HepG2 (cell line): ENCODE measurements around the gene WDR83. TPM values are rescaled to one million over a fixed set of nuclear protein-coding genes. Genes with fewer than 3 reads are reported as not detected.
A peak's percentile ranks its signal among the peaks of the same experiment; 100 is the strongest.

Source experiments
- ATAC-seq: fragments of 200-7000 bp; cut with Tn5 transposase; 3 replicates; pipeline ENCODE4 v1.9.1; 2020; ENCODE audit warnings: mild to moderate bottlenecking, moderate library complexity
- BruUV-seq: library from RNA; stranded (reverse); fragments of 400-500 nt; replicated peaks from 2 replicates; lab custom pipeline; 2021; lab: Mats Ljungman, UMichigan
- CTCF ChIA-PET: fragments of 300-600 bp; formaldehyde crosslinking; extraction: SDS; loops from one replicate; lab custom pipeline; 2021; ENCODE audit warnings: low total read pairs, inconsistent platforms, low intra/inter-chr PET ratio; lab: Yijun Ruan, JAX
- POLR2A ChIA-PET: fragments of 350-600 bp; sonication (Branson Sonifier 250); formaldehyde crosslinking; loops from one replicate; lab custom pipeline; 2020; ENCODE audit warnings: antibody characterized with exemption, inconsistent platforms; lab: Yijun Ruan, JAX
- DNase-seq: peaks from one replicate; pipeline ENCODE4 v3.0.0-alpha.2; 2015; ENCODE audit warnings: low spot score
- FAIRE-seq: peaks from 3 replicates; lab custom pipeline; 2011; peaks lifted over from hg19 to GRCh38; lab: Jason Lieb, UNC
- H2AFZ ChIP-seq: one replicate; pipeline ENCODE4 v1.6.1; 2011; ENCODE audit warnings: low read length, inconsistent platforms
- H3K27ac ChIP-seq: fragments of 300-600 bp; 3 replicates; pipeline ENCODE4 v1.8.0; 2011; ENCODE audit warnings: mixed run types, mild to moderate bottlenecking, mixed read lengths, low read length, inconsistent platforms; ENCODE audit not compliant: insufficient read depth; ENCODE audit errors: extremely low read length
- H3K27me3 ChIP-seq, 2 experiments: fragments of 200-600 bp in 1 of 2; 2 replicates in 1 of 2; 3 replicates in 1 of 2; pipeline versions ENCODE4 v1.6.0 to v1.8.0; 2011; ENCODE audit warnings: low read length in 2 of 2, mild to moderate bottlenecking in 2 of 2, moderate library complexity in 2 of 2, inconsistent platforms in 1 of 2; ENCODE audit not compliant: insufficient read depth in 2 of 2, control insufficient read depth in 1 of 2
- H3K36me3 ChIP-seq, 2 experiments: fragments of 200-600 bp in 1 of 2; replicated peaks in 1 of 2; 2 replicates in 1 of 2; 3 replicates in 1 of 2; pipeline versions ENCODE4 v1.5.1 to v1.8.0; 2011; ENCODE audit warnings: low read length in 2 of 2, inconsistent platforms in 1 of 2; ENCODE audit not compliant: insufficient read depth in 2 of 2, control insufficient read depth in 1 of 2
- H3K4me1 ChIP-seq: 2 replicates; pipeline ENCODE4 v1.5.1; 2012; ENCODE audit warnings: low read length, inconsistent platforms; ENCODE audit not compliant: insufficient read depth
- H3K4me2 ChIP-seq: 2 replicates; pipeline ENCODE4 v1.6.0; 2011; ENCODE audit warnings: low read depth, low read length, inconsistent platforms
- H3K4me3 ChIP-seq, 3 experiments: fragments of 200-600 bp in 1 of 3; sonication (generic), shearing (Covaris generic) in 1 of 3; replicated peaks in 1 of 3; 2 replicates each; pipeline ENCODE4 v1.5.1; 2011 to 2016; ENCODE audit warnings: low read length in 3 of 3, inconsistent platforms in 2 of 3, low read depth in 2 of 3, mild to moderate bottlenecking in 2 of 3, control low read depth in 1 of 3, mixed read lengths in 1 of 3; ENCODE audit not compliant: insufficient read depth in 1 of 3
- H3K79me2 ChIP-seq: one replicate; pipeline ENCODE4 v1.6.1; 2011; ENCODE audit warnings: low read length, inconsistent platforms; ENCODE audit not compliant: insufficient read depth
- H3K9ac ChIP-seq: 2 replicates; pipeline ENCODE4 v1.6.0; 2011; ENCODE audit warnings: mild to moderate bottlenecking, low read depth, low read length, inconsistent platforms; ENCODE audit not compliant: insufficient read depth
- H3K9me3 ChIP-seq: 2 replicates; pipeline ENCODE4 v1.5.1; 2012; ENCODE audit warnings: mild to moderate bottlenecking, low read length
- H4K20me1 ChIP-seq: 2 replicates; pipeline ENCODE4 v1.6.0; 2011; ENCODE audit warnings: inconsistent platforms, mild to moderate bottlenecking, low read length, moderate library complexity; ENCODE audit not compliant: insufficient read depth
- FOSL2 ChIP-seq: sonication (generic); formaldehyde crosslinking; IDR thresholded peaks from 2 replicates; pipeline ENCODE4 v1.4.0; 2020; ENCODE audit warnings: missing genetic modification reagents
- KDM2A ChIP-seq: sonication (generic); formaldehyde crosslinking; IDR thresholded peaks from 2 replicates; pipeline ENCODE4 v1.4.0; 2020; ENCODE audit warnings: low read depth, missing genetic modification reagents, borderline replicate concordance
- POLR2A ChIP-seq, 2 experiments: IDR thresholded peaks; 2 replicates each; pipeline ENCODE4 v1.6.1; 2011; ENCODE audit warnings: low read depth in 2 of 2, low read length in 2 of 2, mild to moderate bottlenecking in 1 of 2, moderate library complexity in 1 of 2; ENCODE audit not compliant: insufficient read depth in 1 of 2
- RAD21 ChIP-seq: fragments of 450-650 bp; formaldehyde crosslinking; IDR thresholded peaks from 2 replicates; pipeline ENCODE4 v1.5.0; 2020; ENCODE audit warnings: mild to moderate bottlenecking
- SAP130 ChIP-seq: IDR thresholded peaks from 2 replicates; pipeline ENCODE4 v1.6.1; 2016; ENCODE audit warnings: low read depth
- SCMH1 ChIP-seq: sonication (generic); formaldehyde crosslinking; IDR thresholded peaks from 2 replicates; pipeline ENCODE4 v1.9.0; 2021; ENCODE audit warnings: missing genetic modification reagents, mild to moderate bottlenecking, borderline replicate concordance
- SMC3 ChIP-seq: IDR thresholded peaks from 2 replicates; pipeline ENCODE4 v1.6.1; 2011; ENCODE audit warnings: low read length, improper control_type of control experiment
- STAG1 ChIP-seq: sonication (generic); formaldehyde crosslinking; IDR thresholded peaks from 2 replicates; pipeline ENCODE4 v1.4.0; 2020; ENCODE audit warnings: missing genetic modification reagents
- SYNCRIP ChIP-seq: fragments of 200-400 bp; formaldehyde crosslinking; IDR thresholded peaks from 2 replicates; pipeline ENCODE4 v1.6.1; 2018; ENCODE audit warnings: mild to moderate bottlenecking, low read depth, low read length; ENCODE audit not compliant: insufficient read depth
- XRCC5 ChIP-seq: fragments of 200-400 bp; formaldehyde crosslinking; optimal IDR thresholded peaks from 2 replicates; pipeline ENCODE3; 2017; ENCODE audit warnings: mild to moderate bottlenecking, low read length
- ZNF136 ChIP-seq: sonication (generic); formaldehyde crosslinking; IDR thresholded peaks from 2 replicates; pipeline ENCODE4 v1.8.1; 2022; ENCODE audit warnings: low read depth, mild to moderate bottlenecking, moderate library complexity, missing genetic modification reagents
- ZNF556 ChIP-seq: sonication (generic); formaldehyde crosslinking; IDR thresholded peaks from 2 replicates; pipeline ENCODE4 v1.4.0; 2020; ENCODE audit warnings: mild to moderate bottlenecking, missing genetic modification reagents, borderline replicate concordance
- ZNF883 ChIP-seq: sonication (generic); formaldehyde crosslinking; IDR thresholded peaks from 2 replicates; pipeline ENCODE4 v1.5.1; 2020; ENCODE audit warnings: mild to moderate bottlenecking, missing genetic modification reagents; ENCODE audit errors: not compliant biosample characterization
- WGBS: methylation state at CpG from one replicate; pipeline ENCODE4 v1.1.6; 2017; ENCODE audit warnings: low lambda C conversion rate; 5-methylcytosine and 5-hydroxymethylcytosine counted together
- in situ Hi-C: cut with HindIII; loops from 2 replicates; pipeline ENCODE4 v1.10.0; 2017; ENCODE audit warnings: low pct_unique_long_range_greater_than_20kb; ENCODE audit not compliant: extremely low pct_ligation_motif_present
- intact Hi-C: fragments of 100-400 bp; cut with micrococcal nuclease; formaldehyde crosslinking; loops from one replicate; pipeline ENCODE4 v1.10.0; 2022; ENCODE audit not compliant: unreplicated experiment
- polyA plus RNA-seq, 8 experiments: library from polyadenylated mRNA; depleted of rRNA in 3 of 8; stranded (reverse) in 7 of 8; unstranded in 1 of 8; fragments of >200 nt; fragmentation: Illumina TruSeq in 4 of 8; extraction: Trizol in 4 of 8; gene quantifications; 2 replicates each; pipeline versions ENCODE4 v1.2.1 to v1.2.3, GENCODE V29; 2011 to 2016; ENCODE audit warnings: low read depth in 4 of 8, missing spikeins in 1 of 8, mixed read lengths in 1 of 8; ENCODE audit not compliant: insufficient read depth in 1 of 8
- total RNA-seq, 5 experiments: library from RNA; depleted of rRNA; stranded (reverse); fragments of >200 nt; fragmentation: Illumina TruSeq; extraction: Trizol; gene quantifications; 2 replicates each; pipeline ENCODE4 v1.2.3, GENCODE V29; 2016; ENCODE audit warnings: low read depth in 1 of 5
- TF ChIP-seq, protein P1 (sequence below), 2 experiments: sonication (generic) in 1 of 2; formaldehyde crosslinking in 1 of 2; IDR thresholded peaks; 2 replicates each; pipeline versions ENCODE4 v1.4.0 to v1.6.1; 2018 to 2020; ENCODE audit warnings: missing genetic modification reagents in 2 of 2, borderline replicate concordance in 1 of 2, low read depth in 1 of 2, mild to moderate bottlenecking in 1 of 2, missing biosample characterization in 1 of 2
- TF ChIP-seq, protein P2 (sequence below): sonication (generic); formaldehyde crosslinking; IDR thresholded peaks from 2 replicates; pipeline ENCODE4 v1.5.0; 2020; ENCODE audit warnings: mild to moderate bottlenecking, missing genetic modification reagents, moderate library complexity
- TF ChIP-seq, protein P3 (sequence below): sonication (generic); IDR thresholded peaks from 2 replicates; pipeline ENCODE4 v1.6.1; 2016; ENCODE audit warnings: low read depth, borderline replicate concordance
- TF ChIP-seq, protein P4 (sequence below): sonication (generic); formaldehyde crosslinking; IDR thresholded peaks from 2 replicates; pipeline ENCODE4 v1.4.0; 2020; ENCODE audit warnings: missing genetic modification reagents, mild to moderate bottlenecking, borderline replicate concordance

WDR83 gene
- total and polyA plus RNA-seq, 2 of the 13 experiments (the other 11 are each of a cell fraction or from before 2014, with no cell fraction given) = 4.5 to 10.7 TPM

DNA sequence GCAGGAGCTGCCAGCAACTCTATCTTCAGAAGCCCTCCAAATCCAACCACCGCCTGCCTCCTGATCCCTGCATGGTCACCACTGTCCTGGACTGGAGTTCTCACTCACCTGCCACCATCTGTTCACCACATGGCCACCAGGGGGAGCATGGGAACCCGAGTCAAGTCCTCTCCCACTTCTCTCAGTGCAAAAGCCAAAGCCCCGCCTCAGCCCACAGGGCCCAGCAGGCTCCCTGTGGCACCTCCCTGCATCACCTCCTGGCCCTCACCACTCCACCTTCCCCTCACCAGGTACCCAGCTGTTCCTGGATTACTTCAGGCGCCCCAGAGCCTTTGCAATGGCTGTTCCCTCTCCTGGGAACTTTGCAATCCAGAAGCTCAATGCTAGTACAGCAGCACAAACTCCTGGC, 9.8 kb downstream of the WDR83 start:
- H3K4me3 ChIP-seq = no peak overlapping the region
- peaks cover 2% of the 10 kb centered on the region; the same call in 1 of the 2 replicates for H4K20me1 ChIP-seq
- H3K79me2 ChIP-seq = peaks cover 5% of the 10 kb centered on the region
- no peaks in the 10 kb centered on the region; a peak in 1 of 5 replicates for H3K27me3 ChIP-seq
- ChIA-PET POLR2A (interaction anchor here (0.9 to 1.2 kb wide), 3 partner anchors 10 to 66 kb away, joined by 3 to 7 read pairs (median 3); partner anchors contain the start of genes GET3, MAN2B1, WDR83 and ZNF490), CTCF (interaction anchor here (0.8 to 1.1 kb wide), 2 partner anchors 112 to 115 kb away, joined by 3 read pairs; partner anchors contain the start of gene JUNB)
- intact Hi-C loops = no loop called here
- no peak overlapping the region for H3K4me2 ChIP-seq
- in situ Hi-C loops = no loop called here
- no peak overlapping the region for H3K9ac ChIP-seq
- no peaks in the 10 kb centered on the region for H3K9me3 ChIP-seq
- no peak overlapping the region for H2AFZ ChIP-seq
- no peak overlapping the region for H3K27ac ChIP-seq
- H3K36me3 ChIP-seq = peaks cover 36 to 63% of the 10 kb centered on the region in 2 experiments
- 42% methylated on average over 2 of the region's 4 CpGs for whole genome bisulfite sequencing
- no TSS peak for BruUV-seq
- peaks cover 16% of the 10 kb centered on the region for H3K4me1 ChIP-seq
- ATAC-seq = peak; percentile 79
- DNase-seq = peak; percentile 77
- peak; percentile 83 for FAIRE-seq
- TF ChIP-seq SAP130 (CRISPR knock-in tag) = peak; percentile 42; the same call in 1 of the 2 replicates
- no peak for TF ChIP-seq ZNF883 (CRISPR knock-in tag)
- TF ChIP-seq FOSL2 (CRISPR knock-in tag) = peak; percentile 11; the same call in 1 of the 2 replicates
- TF ChIP-seq, protein P1, sequence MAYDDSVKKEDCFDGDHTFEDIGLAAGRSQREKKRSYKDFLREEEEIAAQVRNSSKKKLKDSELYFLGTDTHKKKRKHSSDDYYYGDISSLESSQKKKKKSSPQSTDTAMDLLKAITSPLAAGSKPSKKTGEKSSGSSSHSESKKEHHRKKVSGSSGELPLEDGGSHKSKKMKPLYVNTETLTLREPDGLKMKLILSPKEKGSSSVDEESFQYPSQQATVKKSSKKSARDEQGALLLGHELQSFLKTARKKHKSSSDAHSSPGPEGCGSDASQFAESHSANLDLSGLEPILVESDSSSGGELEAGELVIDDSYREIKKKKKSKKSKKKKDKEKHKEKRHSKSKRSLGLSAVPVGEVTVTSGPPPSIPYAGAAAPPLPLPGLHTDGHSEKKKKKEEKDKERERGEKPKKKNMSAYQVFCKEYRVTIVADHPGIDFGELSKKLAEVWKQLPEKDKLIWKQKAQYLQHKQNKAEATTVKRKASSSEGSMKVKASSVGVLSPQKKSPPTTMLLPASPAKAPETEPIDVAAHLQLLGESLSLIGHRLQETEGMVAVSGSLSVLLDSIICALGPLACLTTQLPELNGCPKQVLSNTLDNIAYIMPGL (CRISPR knock-in tag; IDR thresholded peaks at IDR 0.05; ENCODE audit: borderline replicate concordance in 1 of 2, low read depth in 1 of 2) = peak in 1 of 2 experiments; percentile 45; a peak in 1 of 4 replicates
- TF ChIP-seq ZNF556 (CRISPR knock-in tag) = 0 out of 2 replicates have a peak, but pooled peaks have one; percentile 34
- TF ChIP-seq SYNCRIP = no peak
- TF ChIP-seq ZNF136 (CRISPR knock-in tag) = no peak
- TF ChIP-seq, protein P2, sequence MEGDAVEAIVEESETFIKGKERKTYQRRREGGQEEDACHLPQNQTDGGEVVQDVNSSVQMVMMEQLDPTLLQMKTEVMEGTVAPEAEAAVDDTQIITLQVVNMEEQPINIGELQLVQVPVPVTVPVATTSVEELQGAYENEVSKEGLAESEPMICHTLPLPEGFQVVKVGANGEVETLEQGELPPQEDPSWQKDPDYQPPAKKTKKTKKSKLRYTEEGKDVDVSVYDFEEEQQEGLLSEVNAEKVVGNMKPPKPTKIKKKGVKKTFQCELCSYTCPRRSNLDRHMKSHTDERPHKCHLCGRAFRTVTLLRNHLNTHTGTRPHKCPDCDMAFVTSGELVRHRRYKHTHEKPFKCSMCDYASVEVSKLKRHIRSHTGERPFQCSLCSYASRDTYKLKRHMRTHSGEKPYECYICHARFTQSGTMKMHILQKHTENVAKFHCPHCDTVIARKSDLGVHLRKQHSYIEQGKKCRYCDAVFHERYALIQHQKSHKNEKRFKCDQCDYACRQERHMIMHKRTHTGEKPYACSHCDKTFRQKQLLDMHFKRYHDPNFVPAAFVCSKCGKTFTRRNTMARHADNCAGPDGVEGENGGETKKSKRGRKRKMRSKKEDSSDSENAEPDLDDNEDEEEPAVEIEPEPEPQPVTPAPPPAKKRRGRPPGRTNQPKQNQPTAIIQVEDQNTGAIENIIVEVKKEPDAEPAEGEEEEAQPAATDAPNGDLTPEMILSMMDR = peak; percentile 87
- peak; percentile 51 for TF ChIP-seq KDM2A (CRISPR knock-in tag)
- TF ChIP-seq RAD21 (CRISPR knock-in tag) = peak; percentile 61; the same call in 1 of the 2 replicates
- peak; percentile 59 for TF ChIP-seq SMC3
- TF ChIP-seq, protein P3, sequence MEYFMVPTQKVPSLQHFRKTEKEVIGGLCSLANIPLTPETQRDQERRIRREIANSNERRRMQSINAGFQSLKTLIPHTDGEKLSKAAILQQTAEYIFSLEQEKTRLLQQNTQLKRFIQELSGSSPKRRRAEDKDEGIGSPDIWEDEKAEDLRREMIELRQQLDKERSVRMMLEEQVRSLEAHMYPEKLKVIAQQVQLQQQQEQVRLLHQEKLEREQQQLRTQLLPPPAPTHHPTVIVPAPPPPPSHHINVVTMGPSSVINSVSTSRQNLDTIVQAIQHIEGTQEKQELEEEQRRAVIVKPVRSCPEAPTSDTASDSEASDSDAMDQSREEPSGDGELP = peak; percentile 32; the same call in 1 of the 2 replicates
- peak in 1 of 2 experiments; percentile 9; a peak in 1 of 4 replicates for TF ChIP-seq POLR2A (IDR thresholded peaks at IDR 0.05; ENCODE audit: insufficient read depth in 1 of 2, low read depth in 2 of 2, low read length in 2 of 2)
- no peak for TF ChIP-seq SCMH1
- TF ChIP-seq, protein P4, sequence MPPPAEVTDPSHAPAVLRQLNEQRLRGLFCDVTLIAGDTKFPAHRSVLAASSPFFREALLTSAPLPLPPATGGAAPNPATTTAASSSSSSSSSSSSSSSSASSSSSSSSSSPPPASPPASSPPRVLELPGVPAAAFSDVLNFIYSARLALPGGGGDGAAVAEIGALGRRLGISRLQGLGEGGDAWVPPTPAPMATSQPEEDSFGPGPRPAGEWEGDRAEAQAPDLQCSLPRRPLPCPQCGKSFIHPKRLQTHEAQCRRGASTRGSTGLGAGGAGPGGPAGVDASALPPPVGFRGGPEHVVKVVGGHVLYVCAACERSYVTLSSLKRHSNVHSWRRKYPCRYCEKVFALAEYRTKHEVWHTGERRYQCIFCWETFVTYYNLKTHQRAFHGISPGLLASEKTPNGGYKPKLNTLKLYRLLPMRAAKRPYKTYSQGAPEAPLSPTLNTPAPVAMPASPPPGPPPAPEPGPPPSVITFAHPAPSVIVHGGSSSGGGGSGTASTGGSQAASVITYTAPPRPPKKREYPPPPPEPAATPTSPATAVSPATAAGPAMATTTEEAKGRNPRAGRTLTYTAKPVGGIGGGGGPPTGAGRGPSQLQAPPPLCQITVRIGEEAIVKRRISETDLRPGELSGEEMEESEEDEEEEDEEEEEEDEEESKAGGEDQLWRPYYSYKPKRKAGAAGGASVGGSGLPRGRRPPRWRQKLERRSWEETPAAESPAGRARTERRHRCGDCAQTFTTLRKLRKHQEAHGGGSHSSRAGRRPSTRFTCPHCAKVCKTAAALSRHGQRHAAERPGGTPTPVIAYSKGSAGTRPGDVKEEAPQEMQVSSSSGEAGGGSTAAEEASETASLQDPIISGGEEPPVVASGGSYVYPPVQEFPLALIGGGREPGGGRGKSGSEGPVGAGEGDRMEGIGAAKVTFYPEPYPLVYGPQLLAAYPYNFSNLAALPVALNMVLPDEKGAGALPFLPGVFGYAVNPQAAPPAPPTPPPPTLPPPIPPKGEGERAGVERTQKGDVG (CRISPR knock-in tag) = no peak
- peak; percentile 82 for TF ChIP-seq XRCC5
- TF ChIP-seq STAG1 (CRISPR knock-in tag) = peak; percentile 47
